Ovary (tissue), 10 donors: ENCODE measurements around the gene MITF. TPM values are rescaled to one million over a fixed set of nuclear protein-coding genes. Genes with fewer than 3 reads are reported as not detected.

ENCODE experiments used
- DNase-seq, 5 donors: peaks; one replicate each; pipeline ENCODE4 v3.0.0-alpha.2; 2019 to 2020
- H3K27ac ChIP-seq, 2 donors: fragments of 200-600 bp; one replicate each; pipeline versions ENCODE4 v1.5.1 to v1.8.0; 2019 to 2022
- H3K27me3 ChIP-seq: fragments of 200-600 bp; one replicate; pipeline ENCODE4 v1.8.0; 2022
- H3K36me3 ChIP-seq: fragments of 200-600 bp; sonication (generic); one replicate; pipeline ENCODE4 v1.5.1; 2019
- H3K4me1 ChIP-seq: one replicate; pipeline ENCODE4 v1.8.1; 2013; ENCODE audit warnings: mild to moderate bottlenecking, moderate library complexity; ENCODE audit not compliant: insufficient read depth
- H3K4me3 ChIP-seq: fragments of 200-600 bp; sonication (generic); one replicate; pipeline ENCODE4 v1.5.1; 2017
- H3K9me3 ChIP-seq, 2 donors: fragments of 200-600 bp in 1 of 2; sonication (generic) in 1 of 2; one replicate each; pipeline versions ENCODE4 v1.5.1 to v1.8.1; 2013 to 2019; ENCODE audit warnings: mild to moderate bottlenecking in 1 of 2, moderate library complexity in 1 of 2
- EP300 ChIP-seq: sonication (generic); formaldehyde crosslinking; IDR thresholded peaks from one replicate; pipeline ENCODE4 v1.6.1; 2017; ENCODE audit warnings: antibody characterized with exemption
- POLR2A ChIP-seq: fragments of 450-650 bp; IDR thresholded peaks from one replicate; pipeline ENCODE4 v1.6.1; 2017; ENCODE audit warnings: antibody characterized with exemption, mild to moderate bottlenecking, moderate library complexity
- WGBS, 3 donors: extraction: QIAGEN DNeasy Blood & Tissue Kit in 1 of 3; methylation state at CpG; one replicate each; pipeline versions ENCODE4 v1.1.5 to v1.1.7; 2013 to 2017; 5-methylcytosine and 5-hydroxymethylcytosine counted together
- intact Hi-C, 4 donors: fragments of 100-400 bp; cut with DNase I; formaldehyde crosslinking; loops; one replicate each; pipeline versions ENCODE4 v1.11.0 to v1.15.1; 2022 to 2023
- long read RNA-seq, 3 donors: library from polyadenylated mRNA in 2 of 3; unstranded in 2 of 3; transcript quantifications; one replicate each; pipeline ENCODE4 v2.0.0 and lab custom pipeline, GENCODE V29; 2021 to 2026
- polyA plus RNA-seq, 2 donors: library from polyadenylated mRNA; stranded (reverse); fragments of 200-250 nt in 1 of 2; fragments of 350-450 nt in 1 of 2; fragmentation: Illumina TruSeq in 1 of 2; extraction: RNeasy Lipid Tissue Mini Kit (QIAGEN cat#74804) in 1 of 2; gene quantifications; one replicate each; pipeline ENCODE4 v1.2.3, GENCODE V29; 2013 to 2014
- total RNA-seq, 7 donors: library from RNA; depleted of rRNA in 2 of 7; stranded (reverse); fragments of >200 nt in 2 of 7; fragmentation: NEBNext Ultra II Directional in 3 of 7; extraction: Animal tissue kit (Norgen Biotek cat#: 25700) in 3 of 7; gene quantifications; one replicate each; pipeline versions ENCODE4 v1.1.0 to v1.2.4, GENCODE V29; 2016 to 2023
- TF ChIP-seq, protein P1 (sequence below), 3 donors: fragments of 450-650 bp in 2 of 3; fragments of 200-600 bp in 1 of 3; IDR thresholded peaks; one replicate each; pipeline versions ENCODE4 v1.5.1 to v1.8.0; 2016 to 2022; ENCODE audit warnings: antibody characterized with exemption in 3 of 3, mild to moderate bottlenecking in 1 of 3
- donor health status: DM: no; HTN: no; CAD: no; lungs with moderate emphysema.
- donor health status: DM: no; HTN: no; CAD: no.
- donor health status: Bipolar disorder and iron deficiency.
- donor health status: DM: yes; HTN: yes; CAD: no.
- donor health status: DM: no; HTN: no; CAD: no.
- donor health status: DM: yes; HTN: yes; CAD: no.

MITF gene, protein sequence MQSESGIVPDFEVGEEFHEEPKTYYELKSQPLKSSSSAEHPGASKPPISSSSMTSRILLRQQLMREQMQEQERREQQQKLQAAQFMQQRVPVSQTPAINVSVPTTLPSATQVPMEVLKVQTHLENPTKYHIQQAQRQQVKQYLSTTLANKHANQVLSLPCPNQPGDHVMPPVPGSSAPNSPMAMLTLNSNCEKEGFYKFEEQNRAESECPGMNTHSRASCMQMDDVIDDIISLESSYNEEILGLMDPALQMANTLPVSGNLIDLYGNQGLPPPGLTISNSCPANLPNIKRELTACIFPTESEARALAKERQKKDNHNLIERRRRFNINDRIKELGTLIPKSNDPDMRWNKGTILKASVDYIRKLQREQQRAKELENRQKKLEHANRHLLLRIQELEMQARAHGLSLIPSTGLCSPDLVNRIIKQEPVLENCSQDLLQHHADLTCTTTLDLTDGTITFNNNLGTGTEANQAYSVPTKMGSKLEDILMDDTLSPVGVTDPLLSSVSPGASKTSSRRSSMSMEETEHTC
- total RNA-seq (10 to 100 TPM; 19.7 to 38.0 (median 24.9) TPM), polyA plus RNA-seq (10 to 100 TPM; 13.6 to 37.1 TPM)
- long read RNA-seq, donor 1, full-length matches to known transcripts: 84 of 169 reads
- long read RNA-seq, donor 1, partial matches to known transcripts: 48 of 169 reads
- long read RNA-seq, donor 1, other reads (novel, unspliced or antisense): 37 of 169 reads
- long read RNA-seq, donor 2, full-length matches to known transcripts: 1 of 1 reads
- long read RNA-seq, donor 2, partial matches to known transcripts: 0 of 1 reads
- long read RNA-seq, donor 2, other reads (novel, unspliced or antisense): 0 of 1 reads
- long read RNA-seq, donor 3, full-length matches to known transcripts: 33 of 67 reads
- long read RNA-seq, donor 3, partial matches to known transcripts: 18 of 67 reads
- long read RNA-seq, donor 3, other reads (novel, unspliced or antisense): 16 of 67 reads

DNA sequence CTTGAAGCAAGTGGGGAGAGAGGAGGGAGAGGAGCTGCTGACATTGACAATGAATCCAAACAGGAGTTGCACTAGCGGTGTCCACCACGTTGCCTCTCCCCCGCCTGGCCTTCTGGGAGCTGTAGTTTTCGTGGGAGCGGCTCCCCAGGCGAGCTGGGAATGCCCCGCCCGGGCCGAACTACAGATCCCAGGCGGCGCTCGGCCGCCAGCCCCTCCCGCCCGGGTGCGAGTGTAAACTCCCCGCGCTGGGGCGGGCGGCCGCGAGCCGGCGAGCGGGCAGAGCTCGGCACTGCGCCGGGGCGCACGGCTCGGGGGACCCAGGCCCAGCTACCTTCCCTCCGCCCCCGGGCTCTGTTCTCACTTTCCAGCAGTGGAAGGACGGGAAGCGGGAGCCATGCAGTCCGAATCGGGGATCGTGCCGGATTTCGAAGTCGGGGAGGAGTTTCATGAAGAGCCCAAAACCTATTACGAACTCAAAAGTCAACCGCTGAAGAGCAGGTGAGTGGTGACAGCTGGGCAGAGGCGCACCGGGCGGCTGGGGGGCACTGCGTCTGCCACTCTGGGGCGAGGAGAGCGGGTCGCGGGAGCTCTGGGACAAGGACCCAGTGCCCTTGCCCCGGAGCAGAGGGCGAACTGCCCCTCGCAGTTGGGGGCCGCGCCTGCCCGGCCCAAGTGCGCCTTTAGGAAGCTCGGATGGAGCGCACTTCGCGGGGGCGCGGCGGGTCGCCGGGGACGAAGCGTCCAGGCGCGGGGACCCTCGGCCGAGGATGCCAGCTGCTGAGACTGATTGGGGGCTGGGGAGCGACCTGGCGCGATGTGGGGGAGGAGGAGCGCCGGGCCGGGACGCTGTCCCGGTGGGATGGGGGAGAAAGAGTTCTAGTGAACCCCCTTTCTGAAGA, at the start of gene MITF:
TSS of gene MITF (plus strand) at position 261 of the 899 bp plus-strand sequence. CDS start at position 395, 134 bp downstream.
- Histone ChIP-seq H3K4me3 (peak within 1 kb of the TSS; percentile 70), H3K36me3 (no peaks in the 10 kb centered on the region), H3K27ac (peak within 1 kb of the TSS; percentile 72 to 84), H3K9me3 (no peaks in the 10 kb centered on the region), H3K4me1 (peaks cover 19% of the 10 kb centered on the region), H3K27me3 (no peaks in the 10 kb centered on the region)
- intact Hi-C loops: loop anchor here in 1 of 4 donors (5.0 kb wide), 1 partner anchor 48 kb away; no protein-coding TSS in a partner anchor
- TF ChIP-seq, protein P1, sequence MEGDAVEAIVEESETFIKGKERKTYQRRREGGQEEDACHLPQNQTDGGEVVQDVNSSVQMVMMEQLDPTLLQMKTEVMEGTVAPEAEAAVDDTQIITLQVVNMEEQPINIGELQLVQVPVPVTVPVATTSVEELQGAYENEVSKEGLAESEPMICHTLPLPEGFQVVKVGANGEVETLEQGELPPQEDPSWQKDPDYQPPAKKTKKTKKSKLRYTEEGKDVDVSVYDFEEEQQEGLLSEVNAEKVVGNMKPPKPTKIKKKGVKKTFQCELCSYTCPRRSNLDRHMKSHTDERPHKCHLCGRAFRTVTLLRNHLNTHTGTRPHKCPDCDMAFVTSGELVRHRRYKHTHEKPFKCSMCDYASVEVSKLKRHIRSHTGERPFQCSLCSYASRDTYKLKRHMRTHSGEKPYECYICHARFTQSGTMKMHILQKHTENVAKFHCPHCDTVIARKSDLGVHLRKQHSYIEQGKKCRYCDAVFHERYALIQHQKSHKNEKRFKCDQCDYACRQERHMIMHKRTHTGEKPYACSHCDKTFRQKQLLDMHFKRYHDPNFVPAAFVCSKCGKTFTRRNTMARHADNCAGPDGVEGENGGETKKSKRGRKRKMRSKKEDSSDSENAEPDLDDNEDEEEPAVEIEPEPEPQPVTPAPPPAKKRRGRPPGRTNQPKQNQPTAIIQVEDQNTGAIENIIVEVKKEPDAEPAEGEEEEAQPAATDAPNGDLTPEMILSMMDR (IDR thresholded peaks at IDR 0.05): no peak
- no peak for TF ChIP-seq EP300
- TF ChIP-seq POLR2A: peak; percentile 72
- DNase-seq: peak; percentile 92 to 94 (median 92)
- WGBS, 3 donors: 0 to 1% (median 0%) methylated on average over 64 to 81 of the region's 81 CpGs

DNA sequence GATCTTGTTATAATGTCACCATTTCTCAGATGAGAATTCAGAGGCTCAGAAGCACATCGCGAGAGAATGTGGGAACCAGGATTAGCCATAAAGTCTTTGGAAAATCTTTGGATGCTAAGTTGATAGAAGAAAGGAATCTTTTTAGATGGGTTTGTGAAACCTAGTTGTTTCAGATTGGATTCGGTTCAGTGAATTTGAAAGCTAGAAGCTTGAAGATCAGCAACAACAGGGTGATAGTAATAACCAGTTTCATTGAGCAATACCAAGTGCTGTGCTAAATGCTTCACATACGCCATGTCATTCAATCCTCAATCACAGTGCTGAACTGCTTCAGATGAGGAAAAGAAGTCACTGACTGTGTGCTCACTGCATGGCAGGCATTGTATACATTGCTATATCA, 47.4 kb upstream of the MITF start:
- no peaks in the 10 kb centered on the region for H3K27me3 ChIP-seq
- TF ChIP-seq POLR2A (no peak), EP300 (no peak)
- TF ChIP-seq, protein P1 (IDR thresholded peaks at IDR 0.05): no peak
- no peaks in the 10 kb centered on the region for H3K36me3 ChIP-seq
- H3K4me1 ChIP-seq: no peaks in the 10 kb centered on the region
- no peak overlapping the region for H3K27ac ChIP-seq
- DNase-seq: no peak
- 82 to 91% (median 90%) methylated on average over 4 of the region's 4 CpGs for WGBS, 3 donors
- no peak overlapping the region for H3K4me3 ChIP-seq
- intact Hi-C loops: loop anchor here (5.0 to 10.0 kb wide), 3 partner anchors 100 to 255 kb away; no protein-coding TSS in a partner anchor
- no peaks in the 10 kb centered on the region for H3K9me3 ChIP-seq

DNA sequence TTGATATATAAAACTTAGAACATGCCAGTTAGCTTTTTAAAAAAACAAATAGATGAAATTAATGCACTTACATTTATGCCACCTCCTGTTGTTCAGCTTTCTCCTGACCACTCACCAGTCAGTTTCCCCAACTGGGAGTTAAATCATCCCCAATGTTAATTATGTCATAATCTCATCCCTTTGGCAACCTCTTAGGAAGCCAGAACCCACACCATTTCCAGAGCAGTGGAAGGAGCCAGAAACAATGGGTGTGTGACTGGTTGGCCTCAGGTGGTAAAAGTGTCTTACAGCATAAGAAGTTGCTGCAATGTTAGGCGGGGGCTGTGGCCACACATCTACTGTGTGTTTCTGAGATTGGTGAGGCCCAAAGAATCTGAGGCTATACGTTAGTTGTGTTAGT, 46.5 kb upstream of the MITF start:
- no peaks in the 10 kb centered on the region for H3K9me3 ChIP-seq
- 91 to 95% (median 95%) methylated on average over 2 of the region's 2 CpGs for WGBS, 3 donors
- H3K27ac ChIP-seq: no peak overlapping the region
- no peaks in the 10 kb centered on the region for H3K36me3 ChIP-seq
- intact Hi-C loops: loop anchor here (5.0 to 10.0 kb wide), 3 partner anchors 100 to 255 kb away; no protein-coding TSS in a partner anchor
- no peaks in the 10 kb centered on the region for H3K4me1 ChIP-seq
- TF ChIP-seq POLR2A (no peak), EP300 (no peak)
- no peak overlapping the region for H3K4me3 ChIP-seq
- H3K27me3 ChIP-seq: no peaks in the 10 kb centered on the region
- DNase-seq: no peak

DNA sequence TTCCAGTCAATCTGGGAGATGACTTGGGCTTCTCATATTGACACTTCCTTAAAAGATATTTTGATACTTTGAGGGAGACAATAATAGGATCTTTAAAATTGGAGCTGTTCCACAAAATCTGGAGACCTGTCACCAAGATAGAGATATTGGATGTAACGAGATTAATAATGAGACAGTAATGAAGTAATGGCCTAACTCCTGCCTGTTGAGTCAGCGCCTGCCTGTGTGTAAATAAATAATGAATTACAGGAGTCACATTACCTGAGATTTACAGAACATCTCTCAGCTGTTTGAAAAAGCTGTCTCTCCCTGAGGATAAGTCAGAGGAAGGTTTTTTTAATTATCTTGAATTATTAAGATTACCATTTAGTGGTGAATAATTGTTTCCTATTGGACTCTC, 43.8 kb upstream of the MITF start:
- no peaks in the 10 kb centered on the region for H3K9me3 ChIP-seq
- no peaks in the 10 kb centered on the region for H3K4me1 ChIP-seq
- no peak overlapping the region for H3K27ac ChIP-seq
- WGBS, 3 donors: 88 to 96% (median 88%) methylated on average over 2 of the region's 2 CpGs
- intact Hi-C loops: loop anchor here in 1 of 4 donors (10.0 kb wide), 1 partner anchor 249 kb away; no protein-coding TSS in a partner anchor
- no peak overlapping the region for H3K4me3 ChIP-seq
- TF ChIP-seq POLR2A (no peak), EP300 (no peak)
- TF ChIP-seq, protein P1 (IDR thresholded peaks at IDR 0.05): no peak
- no peaks in the 10 kb centered on the region for H3K27me3 ChIP-seq
- no peaks in the 10 kb centered on the region for H3K36me3 ChIP-seq
- DNase-seq: no peak
